Measurements from ENCODE around the gene ARHGEF28. TPM values are rescaled to one million over a fixed set of nuclear protein-coding genes. Genes with fewer than 3 reads are reported as not detected.

ARHGEF28 gene
- total RNA-seq, 4 donors from 2014 or later: 12.7 to 31.2 (median 19.2) TPM

GRCh38 chr5:73733219-73733618, 107.2 kb downstream of the ARHGEF28 start:
- intact Hi-C loops (cut with DNase I): no loop called here

GRCh38 chr5:73735032-73735734, 109.2 kb downstream of the ARHGEF28 start:
- intact Hi-C loops (cut with DNase I): no loop called here
- Histone ChIP-seq H3K36me3 (no peaks in the 10 kb centered on the region), H3K27me3 (no peaks in the 10 kb centered on the region), H3K9me3 (no peaks in the 10 kb centered on the region), H3K4me3 (no peak overlapping the region), H3K27ac (replicated peaks in 1 of 4) (no peak overlapping the region), H3K4me1 (peaks cover 0 to 7% (median 3%) of the 10 kb centered on the region in 4 donors)
- WGBS: 70% methylated on average over 4 of the region's 4 CpGs
- DNase-seq (ENCODE audit: extremely low spot score): no peak
- TF ChIP-seq CTCF (IDR thresholded peaks at IDR 0.05) (no peak), EP300 (IDR thresholded peaks at IDR 0.05) (no peak), POLR2A (IDR thresholded peaks at IDR 0.05; ENCODE audit: low read depth) (no peak), POLR2AphosphoS5 (IDR thresholded peaks at IDR 0.05) (no peak)

More at GRCh38 chr5:73733219-73733618, 107.2 kb downstream of the ARHGEF28 start:
- TF ChIP-seq POLR2AphosphoS5 (IDR thresholded peaks at IDR 0.05) (no peak), CTCF (IDR thresholded peaks at IDR 0.05) (no peak), EP300 (IDR thresholded peaks at IDR 0.05) (no peak), POLR2A (IDR thresholded peaks at IDR 0.05; ENCODE audit: low read depth) (no peak)
- no peaks in the 10 kb centered on the region for H3K9me3 ChIP-seq
- 74% methylated on average over 1 of the region's 1 CpG for WGBS
- peaks cover 6 to 22% (median 13%) of the 10 kb centered on the region in 4 donors for H3K4me1 ChIP-seq
- DNase-seq (ENCODE audit: extremely low spot score): no peak
- H3K27ac ChIP-seq (replicated peaks in 1 of 4): no peak overlapping the region
- no peak overlapping the region for H3K4me3 ChIP-seq
- H3K27me3 ChIP-seq: no peaks in the 10 kb centered on the region
- no peaks in the 10 kb centered on the region for H3K36me3 ChIP-seq

DNA sequence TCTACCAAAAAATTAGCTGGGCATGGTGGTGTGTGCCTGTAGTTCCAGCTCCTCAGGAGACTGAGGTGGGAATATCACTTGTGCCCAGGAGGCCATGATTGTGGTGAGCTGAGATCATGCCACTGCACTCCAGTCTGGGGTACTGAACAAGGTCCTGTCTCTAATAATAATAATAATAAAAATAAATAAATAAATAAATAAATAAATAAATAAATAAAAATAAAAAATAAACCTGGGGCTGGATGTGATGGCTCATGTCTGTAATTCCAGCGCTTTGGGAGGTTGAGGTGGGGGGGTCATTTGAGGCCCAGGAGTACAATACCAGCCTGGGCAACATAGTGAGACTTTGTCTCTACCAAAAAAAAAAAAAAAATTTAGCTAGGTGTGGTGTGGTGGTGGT, 113.7 kb downstream of the ARHGEF28 start:
- WGBS: 94% methylated on average over 1 of the region's 1 CpG
- H3K36me3 ChIP-seq: no peaks in the 10 kb centered on the region
- no peak for TF ChIP-seq POLR2AphosphoS5 (IDR thresholded peaks at IDR 0.05)
- TF ChIP-seq EP300 (IDR thresholded peaks at IDR 0.05): no peak
- no peak for TF ChIP-seq CTCF (IDR thresholded peaks at IDR 0.05)
- TF ChIP-seq POLR2A (IDR thresholded peaks at IDR 0.05; ENCODE audit: low read depth): no peak
- no peaks in the 10 kb centered on the region for H3K27me3 ChIP-seq
- intact Hi-C loops (cut with DNase I): no loop called here
- H3K4me3 ChIP-seq: no peak overlapping the region
- no peaks in the 10 kb centered on the region for H3K9me3 ChIP-seq
- no peak for DNase-seq (ENCODE audit: extremely low spot score)
- H3K27ac ChIP-seq (replicated peaks in 1 of 4): no peak overlapping the region
- peaks cover 0 to 10% (median 3%) of the 10 kb centered on the region in 4 donors for H3K4me1 ChIP-seq

GRCh38 chr5:73740274-73740790, 114.3 kb downstream of the ARHGEF28 start:
- Histone ChIP-seq H3K27me3 (no peaks in the 10 kb centered on the region), H3K4me1 (peaks cover 3 to 14% (median 5%) of the 10 kb centered on the region in 4 donors), H3K9me3 (no peaks in the 10 kb centered on the region), H3K36me3 (no peaks in the 10 kb centered on the region), H3K4me3 (no peak overlapping the region), H3K27ac (replicated peaks in 1 of 4) (no peak overlapping the region)
- intact Hi-C loops (cut with DNase I): no loop called here
- 71% methylated on average over 4 of the region's 4 CpGs for WGBS
- no peak for DNase-seq (ENCODE audit: extremely low spot score)
- TF ChIP-seq EP300 (IDR thresholded peaks at IDR 0.05) (no peak), CTCF (IDR thresholded peaks at IDR 0.05) (no peak), POLR2AphosphoS5 (IDR thresholded peaks at IDR 0.05) (no peak), POLR2A (IDR thresholded peaks at IDR 0.05; ENCODE audit: low read depth) (no peak)
